Fibroblast of the conjunctiva (primary cell): Measurements from ENCODE around the gene GAR1.
"Not testable (repeated sequence)": the region's sequence is repeated elsewhere in the genome, so short reads cannot be mapped to it uniquely, and the experiment has no call there.

Experiments used
- DNase-seq: peaks from one replicate; pipeline ENCODE4 v3.0.0-alpha.2; 2010; ENCODE audit warnings: low read depth

The GAR1 gene

GRCh38 chr4:109846395-109847098 is 31.0 kb downstream of the GAR1 start:
- no peak for DNase-seq

DNA sequence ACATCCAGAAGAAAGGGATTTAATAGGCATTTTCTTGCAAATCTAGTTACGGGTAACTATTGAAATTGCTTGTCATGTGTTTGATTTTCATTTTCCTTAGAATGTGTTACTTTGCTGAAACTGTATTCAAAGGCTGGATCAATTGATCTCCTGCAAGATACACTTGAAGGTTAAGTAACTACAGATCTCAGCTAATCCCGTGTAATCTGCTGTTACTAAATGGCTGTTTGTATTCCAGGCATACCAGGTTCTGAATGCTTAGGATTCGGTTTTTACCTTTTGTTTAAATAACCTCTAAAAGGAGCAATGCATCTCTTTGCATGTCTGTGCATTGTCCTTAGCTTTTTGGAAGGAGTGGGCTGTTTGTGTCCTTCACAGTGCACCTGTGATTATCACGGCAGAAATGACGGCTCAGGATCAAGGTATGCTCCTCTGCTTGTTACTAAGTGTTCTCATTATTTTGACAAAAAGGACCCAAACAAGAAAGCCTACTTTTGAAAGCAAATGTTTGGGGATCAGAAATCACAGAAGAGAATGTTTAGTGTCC is 32.4 kb downstream of the GAR1 start, which contains the start of gene LRIT3:
TSS of gene LRIT3 (plus strand) at position 212 of the 547 bp plus-strand sequence. CDS start at position 307, 95 bp downstream.
- DNase-seq = no peak

GRCh38 chr4:109848501-109848900 is 32.9 kb downstream of the GAR1 start:
- no peak for DNase-seq

DNA sequence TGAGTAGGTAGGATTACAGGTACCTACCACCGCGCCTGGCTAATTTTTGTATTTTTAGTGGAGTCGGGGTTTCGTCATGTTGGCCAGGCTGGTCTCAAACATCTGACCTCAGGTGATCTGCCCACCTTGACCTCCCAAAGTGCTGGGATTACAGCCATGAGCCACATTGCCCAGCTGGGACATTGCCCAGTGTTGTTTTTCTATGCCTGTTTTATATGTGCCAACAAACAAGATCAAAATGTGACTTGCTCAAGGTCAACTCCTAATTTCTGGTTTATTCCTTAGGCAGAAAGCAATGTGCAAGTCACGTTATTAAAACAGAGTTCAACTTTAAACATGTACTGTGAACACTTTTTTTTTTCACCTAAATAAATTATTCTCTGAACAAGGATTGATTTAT is 35.0 kb downstream of the GAR1 start:
- no peak for DNase-seq

DNA sequence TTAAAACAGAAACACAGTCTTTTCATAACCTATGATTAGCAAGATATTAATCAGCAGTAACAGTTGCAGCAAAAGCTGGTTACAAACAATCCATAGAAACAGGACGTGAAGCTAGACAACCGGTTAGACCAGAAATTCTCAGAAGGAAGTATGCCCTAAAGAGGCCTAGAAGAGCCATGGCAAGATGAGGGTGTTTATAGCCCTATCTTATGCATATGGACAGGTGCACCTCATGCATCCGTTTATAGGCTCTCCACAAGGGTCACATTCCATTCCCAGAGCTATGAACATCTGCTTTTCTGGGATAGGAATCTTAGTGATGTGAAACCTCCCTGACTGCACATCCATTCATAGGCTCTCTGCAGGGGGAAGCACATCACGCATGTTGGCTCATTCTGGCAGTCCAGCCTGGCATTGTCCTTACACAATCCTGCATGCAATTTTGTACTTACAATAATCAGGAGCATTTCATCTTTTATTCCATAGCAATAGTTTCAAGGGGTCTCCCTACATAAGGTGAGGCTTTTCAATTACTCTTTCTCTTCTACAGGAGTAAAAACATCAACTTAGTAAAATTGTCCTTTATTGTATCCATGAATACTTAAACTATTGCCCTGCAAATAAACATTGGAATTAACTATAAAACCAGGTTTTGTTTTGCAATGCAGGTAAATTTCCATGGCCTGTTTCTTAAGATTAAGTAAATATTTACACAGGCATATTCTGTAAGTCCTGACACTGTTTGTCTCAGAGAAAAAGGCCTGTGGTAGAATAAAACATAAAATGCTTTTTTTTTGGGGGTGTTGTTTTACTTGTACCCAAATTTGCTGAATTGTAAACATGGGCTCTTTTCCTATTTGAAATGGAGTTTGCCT is 44.1 kb downstream of the GAR1 start:
- not testable (repeated sequence) for DNase-seq

DNA sequence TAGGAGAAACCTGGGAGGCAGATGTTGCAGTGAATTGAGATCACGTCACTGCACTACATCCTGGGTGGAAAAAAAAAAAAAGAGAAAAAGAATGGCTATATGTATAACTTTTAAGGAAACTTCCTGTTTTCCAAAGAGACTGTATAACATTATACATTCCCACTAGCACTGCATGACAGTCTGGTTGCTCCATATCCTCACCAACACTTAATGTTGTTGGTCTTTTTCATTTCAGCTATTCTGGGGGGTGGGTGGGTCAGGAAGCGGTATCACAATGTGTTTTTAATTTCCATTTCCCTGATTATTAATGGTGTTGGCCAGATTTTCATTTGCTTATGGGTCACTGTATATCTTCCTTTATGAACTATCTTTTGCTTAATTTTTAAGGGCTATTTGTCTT is 45.7 kb downstream of the GAR1 start:
- no peak for DNase-seq

- DNase-seq = no peak
Observed at GRCh38 chr4:109861916-109862511, 46.5 kb downstream of the GAR1 start.

DNA sequence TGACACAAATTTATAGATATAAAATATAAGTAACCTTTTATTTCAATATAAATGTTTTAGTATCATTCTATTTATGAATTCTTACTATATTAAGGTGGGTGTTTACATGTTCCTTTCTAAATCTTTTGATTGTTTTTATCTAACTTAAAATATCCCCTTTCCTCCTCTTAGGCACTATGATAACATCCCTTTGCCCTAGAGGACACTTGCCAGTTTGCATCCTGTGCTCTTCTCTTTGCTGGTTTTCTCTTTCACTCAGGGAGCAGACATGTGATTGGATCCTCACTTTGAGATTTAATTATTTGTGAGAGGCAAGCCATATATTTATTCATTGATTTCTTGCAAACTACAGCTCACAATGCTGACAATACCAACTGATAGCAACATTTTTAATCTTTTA is 48.6 kb downstream of the GAR1 start:
- DNase-seq = no peak

DNA sequence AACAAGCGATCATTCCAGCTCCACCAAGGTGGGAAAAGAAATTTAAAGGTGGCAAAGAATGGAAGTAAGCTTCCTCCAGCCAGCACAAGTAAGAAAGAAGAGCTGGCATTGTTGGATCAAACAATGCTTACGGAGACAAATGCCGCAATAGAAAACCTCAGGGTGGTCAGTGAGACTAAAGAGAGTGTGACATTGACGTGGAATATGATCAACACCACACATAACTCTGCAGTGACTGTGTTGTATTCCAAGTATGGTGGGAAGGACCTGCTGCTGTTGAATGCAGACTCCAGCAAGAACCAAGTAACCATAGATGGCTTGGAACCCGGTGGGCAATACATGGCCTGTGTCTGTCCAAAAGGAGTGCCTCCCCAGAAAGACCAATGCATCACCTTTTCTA is 54.5 kb downstream of the GAR1 start:
- no peak for DNase-seq

GRCh38 chr4:109872065-109872464 is 56.5 kb downstream of the GAR1 start:
- no peak for DNase-seq

DNA sequence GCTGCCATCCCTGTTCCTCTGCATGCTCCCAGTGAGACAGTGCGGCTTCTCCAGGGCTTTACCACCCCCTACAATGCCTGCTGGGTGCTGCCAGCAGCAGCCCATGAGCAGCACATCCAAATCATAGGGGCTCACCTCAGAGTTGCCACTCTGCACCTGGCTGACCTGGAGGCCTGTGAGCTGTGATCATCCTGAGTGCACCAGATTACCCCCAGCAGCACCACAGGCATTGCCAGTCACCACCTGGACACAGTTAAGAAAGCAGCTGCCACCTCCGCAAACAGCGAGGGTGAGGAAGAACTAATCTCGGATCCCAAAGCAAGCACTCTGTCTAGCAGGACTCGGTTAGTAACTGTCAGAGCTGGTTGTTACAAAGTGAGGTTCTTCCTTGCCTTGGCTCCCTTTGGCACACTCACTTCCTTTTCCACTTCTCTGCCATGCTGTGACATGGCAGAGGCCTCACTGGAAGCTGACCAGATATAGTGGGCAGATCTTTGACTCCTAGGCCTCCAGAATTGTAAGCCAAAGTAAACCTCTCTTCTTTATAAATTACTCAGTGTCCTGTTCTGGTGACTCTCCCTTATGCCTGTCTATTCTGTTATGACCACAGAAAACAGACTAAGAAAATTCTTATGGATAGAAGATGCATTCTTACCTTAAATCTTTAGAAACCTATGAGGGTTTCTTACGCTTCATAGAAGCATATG is 57.5 kb downstream of the GAR1 start:
- no peak for DNase-seq

DNA sequence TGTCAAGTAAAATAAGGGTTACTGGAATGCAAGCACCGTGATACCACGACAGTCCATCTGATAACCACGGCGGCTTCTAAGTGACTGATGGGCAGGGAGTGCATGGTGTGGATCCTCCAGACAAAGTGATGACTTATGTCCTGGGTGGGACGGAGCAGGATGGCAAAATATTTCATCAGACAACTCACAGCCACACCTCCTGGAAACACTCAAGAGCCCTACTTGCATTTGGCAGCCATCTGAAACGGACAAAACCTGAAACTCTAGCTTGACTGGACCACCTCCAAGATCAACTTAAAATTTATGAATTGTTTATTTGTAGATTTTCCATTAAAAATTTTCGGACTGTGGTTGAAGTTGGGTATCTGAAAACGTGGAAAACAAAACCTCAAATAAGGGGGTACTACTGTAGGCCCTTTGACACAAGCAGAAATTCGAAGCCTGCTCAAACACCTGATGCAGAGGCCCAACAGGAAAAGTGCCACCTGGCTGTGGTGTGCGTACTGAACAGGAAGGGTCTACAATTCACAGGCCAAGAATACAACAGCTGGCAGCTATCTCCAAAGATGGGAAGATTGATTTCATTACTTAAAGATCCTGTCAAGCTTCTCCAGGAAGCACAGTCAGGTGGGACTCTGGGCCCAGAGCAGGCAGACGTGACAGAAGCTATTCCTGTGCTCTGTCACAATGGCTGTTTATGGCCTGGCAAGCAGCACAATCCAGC is 58.4 kb downstream of the GAR1 start:
- DNase-seq = peak; percentile 68
